ELF-1 (cell line): ENCODE results near the gene GPC6.

ENCODE experiments used
- DNase-seq: peaks from one replicate; pipeline ENCODE4 v3.0.0-alpha.2; 2016; ENCODE audit warnings: low read depth, low spot score

Gene GPC6

DNA sequence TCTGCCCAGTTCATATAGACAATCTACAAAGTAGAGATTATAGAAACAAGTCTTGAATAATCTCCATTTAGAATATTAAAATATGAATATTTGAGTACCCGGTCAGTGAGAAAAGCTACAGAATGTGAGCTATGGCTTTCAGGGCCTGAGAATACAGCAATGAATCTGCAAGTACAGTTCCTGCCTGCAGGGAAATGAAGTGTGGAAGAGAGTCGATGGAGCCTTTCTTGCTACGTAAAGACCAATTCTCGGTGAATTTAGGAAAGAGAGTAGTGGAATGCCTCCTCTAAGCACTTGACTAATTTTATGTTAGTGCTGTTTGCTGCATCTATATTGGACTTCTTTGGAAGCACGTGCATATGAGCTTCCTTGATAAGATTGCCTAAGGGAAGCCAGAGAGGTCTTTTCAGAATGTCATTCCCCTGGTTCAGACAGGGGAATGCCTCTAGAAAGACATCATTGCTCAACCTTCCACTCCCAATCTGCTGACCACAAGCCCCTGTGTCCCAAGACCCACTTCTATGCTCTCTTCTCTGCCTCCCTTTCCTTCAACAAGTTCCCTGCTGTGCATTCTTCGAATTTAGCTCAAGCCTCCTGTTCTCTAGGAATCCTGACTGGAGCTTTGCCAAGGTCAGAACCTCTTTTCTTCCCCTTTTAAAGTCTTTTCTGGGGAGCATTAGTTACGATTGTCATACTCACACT lies 41.9 kb downstream of the GPC6 start:
- DNase-seq: peak; percentile 43

DNA sequence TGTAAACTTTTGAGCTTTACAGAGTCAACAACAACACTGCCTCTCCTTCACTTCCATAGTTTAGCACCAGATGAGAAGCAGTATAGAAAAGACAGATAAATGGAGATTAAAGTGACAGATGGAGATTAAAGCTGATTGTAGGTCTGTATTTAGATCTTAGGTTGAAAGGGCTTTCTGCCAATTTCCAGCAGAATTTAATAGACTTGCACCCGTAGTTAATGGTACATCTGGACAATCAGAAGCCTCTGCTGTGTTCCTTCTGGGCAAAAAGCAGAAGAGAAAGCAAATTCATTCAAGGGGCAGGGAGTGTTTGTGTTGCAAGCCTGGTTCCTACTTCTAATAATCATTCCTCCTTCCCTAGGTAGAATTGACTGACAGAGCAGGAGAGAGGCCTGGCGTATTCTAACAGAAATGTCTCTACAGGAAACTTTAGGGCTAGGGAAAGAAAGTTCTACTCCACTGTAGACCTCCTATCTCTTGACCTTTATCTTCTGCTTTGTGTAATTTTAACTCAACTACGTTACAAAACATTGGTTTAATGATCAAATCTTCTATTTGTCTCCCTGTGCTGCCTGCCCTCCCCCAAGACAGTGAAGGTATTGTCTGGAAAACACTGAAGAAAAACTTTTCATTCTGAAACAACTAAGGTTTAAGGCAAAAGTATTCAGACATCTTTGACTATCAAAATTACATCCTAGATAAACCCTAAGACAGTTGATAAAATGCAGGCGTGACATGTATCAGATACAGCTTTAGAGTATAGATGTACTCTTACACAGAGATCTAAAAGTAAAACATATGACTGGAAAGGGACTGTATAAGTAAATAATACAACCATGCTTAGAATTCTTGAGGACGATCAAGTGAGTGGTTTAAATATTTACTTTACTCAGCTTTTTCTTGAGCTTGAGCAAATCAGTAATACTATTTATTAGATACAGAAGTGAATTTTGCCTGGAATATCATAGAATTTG lies 44.4 kb downstream of the GPC6 start:
- no peak for DNase-seq

DNA sequence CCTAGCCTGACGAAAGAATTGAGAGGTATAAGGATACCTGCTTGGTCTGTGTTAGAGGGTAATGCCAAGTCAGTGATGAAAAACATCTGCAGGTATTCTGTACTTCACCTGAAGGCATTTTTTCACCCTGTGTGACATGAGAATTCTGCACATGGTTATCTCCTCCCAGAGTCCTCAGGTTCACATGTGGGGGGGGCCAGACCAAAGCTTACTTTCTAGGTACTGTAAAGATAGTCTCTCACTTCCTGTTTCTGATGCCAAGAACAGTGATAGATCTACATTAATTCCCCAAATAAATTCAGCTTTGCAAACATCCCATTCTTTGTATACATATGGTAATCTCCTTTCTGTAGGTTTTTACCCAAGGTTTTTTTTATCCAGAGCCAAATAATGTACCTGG lies 53.4 kb downstream of the GPC6 start:
- DNase-seq: no peak

DNA sequence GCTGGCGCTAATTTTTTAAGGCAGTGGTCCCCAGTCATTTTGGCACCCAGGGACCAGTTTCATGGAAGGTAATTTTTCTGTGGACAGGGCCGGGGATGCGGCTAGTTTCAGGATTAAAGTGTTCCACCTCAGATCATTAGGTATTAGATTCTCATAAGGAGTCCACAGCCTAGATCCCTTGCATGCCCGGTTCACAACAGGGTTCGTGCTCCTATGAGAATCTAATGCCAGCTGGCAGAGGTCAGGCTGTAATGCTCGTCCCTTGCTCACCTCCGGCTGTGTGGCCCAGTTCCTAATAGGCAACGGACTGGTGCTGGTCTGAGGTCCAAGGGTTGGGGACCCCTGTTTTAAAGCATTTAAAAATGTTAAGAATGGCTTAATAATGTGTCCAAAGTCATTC lies 54.1 kb downstream of the GPC6 start:
- DNase-seq: no peak

DNA sequence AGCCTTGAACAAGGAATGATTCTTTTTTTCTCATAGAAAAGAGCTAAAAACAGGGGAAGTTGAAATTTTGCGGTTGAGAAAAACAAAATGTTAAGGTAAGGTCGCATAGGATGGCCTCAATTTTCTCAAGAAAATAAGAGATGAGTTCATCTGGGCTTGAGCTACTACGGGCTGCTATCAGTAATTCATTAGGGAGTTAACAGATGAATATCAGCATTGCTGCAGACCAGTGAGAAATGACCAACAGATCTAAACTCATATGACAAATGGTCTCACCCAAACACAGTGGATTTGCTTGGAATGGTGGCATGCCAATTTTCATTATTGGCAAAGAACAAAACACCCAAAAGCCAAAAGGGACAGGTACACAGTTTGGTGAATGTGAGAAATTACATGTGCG lies 56.6 kb downstream of the GPC6 start:
- DNase-seq: no peak

DNA sequence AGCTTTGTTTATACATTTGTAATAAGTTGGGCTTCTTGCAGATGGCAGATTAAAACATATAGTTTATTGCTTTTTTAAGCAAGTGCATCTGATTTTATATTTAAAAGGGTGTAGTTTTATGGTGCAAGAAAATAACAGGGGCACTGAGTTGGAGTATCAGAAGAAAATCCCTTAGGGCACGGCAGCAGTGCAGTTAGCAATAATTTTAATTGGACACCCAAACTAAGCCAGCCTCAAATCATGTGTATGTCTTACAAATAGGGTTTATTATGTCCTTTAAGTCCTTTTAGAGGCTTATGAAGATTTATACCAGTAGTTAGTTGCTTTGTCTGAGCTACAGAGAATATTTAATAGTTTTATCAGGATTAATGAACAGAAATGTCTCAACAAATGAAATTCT lies 57.5 kb downstream of the GPC6 start:
- DNase-seq: no peak

DNA sequence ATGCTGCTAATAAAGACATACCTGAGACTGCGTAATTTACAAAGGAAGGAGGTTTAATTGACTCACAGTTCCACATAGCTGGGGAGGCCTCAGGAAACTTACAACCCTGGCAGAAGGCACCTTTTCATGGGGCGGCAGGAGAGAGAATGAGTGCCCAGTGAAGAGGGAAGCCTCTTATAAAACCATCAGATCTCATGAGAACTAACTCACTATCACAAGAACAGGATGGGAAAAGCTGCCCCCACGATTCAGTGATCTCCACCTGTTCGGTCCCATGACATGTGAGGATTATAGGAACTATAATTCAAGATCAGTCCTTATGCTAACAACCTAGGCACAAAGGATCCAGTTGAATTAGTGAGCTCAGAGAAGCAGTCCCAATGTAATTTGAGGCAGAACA lies 59.4 kb downstream of the GPC6 start:
- no peak for DNase-seq

DNA sequence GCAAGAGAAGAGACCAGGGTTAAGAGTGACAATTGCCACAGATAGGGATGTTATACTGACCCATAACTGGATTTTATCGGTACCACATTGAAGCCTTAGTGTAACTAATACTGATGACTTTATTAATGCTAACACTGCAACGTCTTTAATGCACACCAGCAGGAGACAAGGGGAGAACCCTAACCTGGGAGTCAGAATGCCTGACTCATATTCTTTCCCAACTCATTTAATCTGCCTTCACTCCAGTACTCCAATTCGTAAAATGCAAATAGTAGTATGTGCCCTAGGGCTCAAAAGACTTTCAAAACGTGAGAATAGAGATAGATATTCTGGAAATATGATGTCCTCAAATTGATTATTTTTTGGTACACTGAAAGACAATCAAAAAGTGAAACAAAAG lies 62.4 kb downstream of the GPC6 start:
- no peak for DNase-seq

DNA sequence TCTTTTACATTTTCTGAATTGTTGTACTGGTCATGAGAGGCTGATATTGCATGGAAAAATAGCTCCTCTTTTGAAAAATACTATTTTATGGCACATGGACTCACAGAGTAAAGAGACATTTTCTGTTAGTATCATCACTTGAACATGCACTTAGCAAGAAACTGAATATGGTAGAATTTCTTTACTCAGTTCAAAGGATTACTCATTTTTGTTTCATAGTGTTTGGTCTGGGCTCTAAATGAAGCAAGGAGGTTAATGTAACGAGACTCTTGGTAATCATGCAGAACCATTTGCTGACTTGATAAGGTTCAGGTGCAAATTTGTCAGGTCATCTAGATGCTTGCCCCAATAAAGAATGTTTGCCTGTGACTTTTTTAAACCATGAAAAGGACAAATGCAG lies 63.2 kb downstream of the GPC6 start:
- no peak for DNase-seq

DNA sequence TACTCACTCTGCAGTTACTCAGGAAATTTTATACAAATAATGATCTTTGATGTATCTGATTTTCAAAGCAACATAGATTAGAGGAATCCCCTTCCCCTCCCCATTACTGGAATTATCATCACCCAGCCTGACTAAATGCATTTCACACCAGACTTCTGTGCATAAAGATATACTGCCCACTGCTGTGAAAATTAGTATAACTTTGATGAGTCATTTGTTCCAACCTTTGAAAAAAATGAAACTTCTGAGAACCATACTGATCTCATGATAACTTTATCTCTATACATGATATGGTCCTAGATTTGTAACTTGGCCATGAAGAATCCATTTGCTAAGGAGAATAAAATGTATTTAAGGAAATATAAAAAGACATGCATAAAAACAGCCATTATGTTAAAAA lies 63.9 kb downstream of the GPC6 start:
- DNase-seq: no peak

DNA sequence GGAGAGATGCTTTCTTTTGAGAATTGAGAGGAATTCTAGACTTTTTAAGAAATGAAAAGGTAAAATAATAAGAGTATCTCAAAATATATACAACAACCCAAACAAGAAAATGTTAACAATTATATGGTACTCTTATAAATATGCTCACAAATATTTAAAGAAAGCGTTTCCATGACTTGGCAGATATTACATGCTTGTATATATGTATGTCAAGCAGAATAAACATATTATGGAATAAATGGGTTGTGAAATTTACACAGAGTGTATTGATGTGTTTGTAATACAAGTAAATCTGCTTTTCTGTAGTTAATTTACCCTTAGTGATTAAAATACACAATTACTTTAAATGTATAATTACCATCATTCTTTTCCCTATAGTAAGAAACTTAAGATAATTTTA lies 65.8 kb downstream of the GPC6 start:
- no peak for DNase-seq

DNA sequence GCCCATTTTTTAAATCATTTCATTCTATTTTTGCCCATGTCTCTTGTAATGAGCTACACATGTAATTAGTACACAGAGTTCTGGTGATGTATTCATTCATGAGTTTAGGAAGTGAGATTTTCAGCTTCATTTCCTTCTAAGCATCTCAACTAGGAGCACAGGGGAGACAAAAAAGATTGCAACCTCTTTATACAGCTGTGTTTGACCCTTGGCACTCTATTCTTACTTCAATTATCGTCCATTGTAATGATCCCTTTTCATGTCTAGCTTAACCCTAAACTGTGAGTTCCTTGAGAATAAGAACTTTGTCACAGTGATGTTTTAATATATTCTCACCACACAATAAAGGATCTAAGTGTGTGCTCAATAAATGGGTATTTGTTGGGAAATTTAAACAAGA lies 67.1 kb downstream of the GPC6 start:
- no peak for DNase-seq

DNA sequence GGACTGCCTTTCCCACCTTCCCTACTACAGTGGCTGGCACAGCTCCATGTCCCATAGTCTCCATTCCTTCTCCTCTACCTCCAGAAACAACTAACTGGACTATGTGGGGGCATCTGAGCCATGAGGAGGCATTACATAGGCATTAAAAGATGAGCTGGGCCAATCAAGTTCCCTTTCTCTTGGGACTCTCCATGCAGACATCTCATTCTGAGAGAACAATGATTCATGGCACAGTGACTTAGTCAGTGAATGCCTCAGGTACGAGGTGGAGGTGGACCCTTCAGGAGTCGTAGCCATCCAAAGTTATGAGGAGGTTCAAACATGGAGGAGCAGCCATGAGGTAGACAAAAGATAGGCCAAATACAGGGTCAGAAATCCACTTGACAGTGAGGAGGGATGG lies 70.0 kb downstream of the GPC6 start:
- no peak for DNase-seq

DNA sequence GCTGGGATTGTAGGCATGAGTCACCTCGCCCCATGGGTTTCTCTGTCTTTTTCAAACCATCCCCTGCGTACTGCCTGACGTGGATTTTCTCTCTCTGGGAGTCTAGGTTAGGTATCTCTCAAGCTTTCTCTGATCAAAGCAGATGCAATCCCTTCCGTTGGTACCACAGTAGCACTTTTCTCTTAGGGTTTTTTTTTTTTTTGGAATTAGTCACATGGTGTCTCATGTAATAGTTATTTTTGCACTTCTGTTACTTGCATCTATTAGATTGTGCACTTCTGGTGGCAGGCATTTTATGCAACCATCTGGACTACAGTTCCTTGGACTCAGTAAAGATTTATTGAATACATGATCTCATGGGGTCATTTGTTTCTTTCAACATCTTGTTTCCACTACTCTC lies 72.1 kb downstream of the GPC6 start:
- no peak for DNase-seq

DNA sequence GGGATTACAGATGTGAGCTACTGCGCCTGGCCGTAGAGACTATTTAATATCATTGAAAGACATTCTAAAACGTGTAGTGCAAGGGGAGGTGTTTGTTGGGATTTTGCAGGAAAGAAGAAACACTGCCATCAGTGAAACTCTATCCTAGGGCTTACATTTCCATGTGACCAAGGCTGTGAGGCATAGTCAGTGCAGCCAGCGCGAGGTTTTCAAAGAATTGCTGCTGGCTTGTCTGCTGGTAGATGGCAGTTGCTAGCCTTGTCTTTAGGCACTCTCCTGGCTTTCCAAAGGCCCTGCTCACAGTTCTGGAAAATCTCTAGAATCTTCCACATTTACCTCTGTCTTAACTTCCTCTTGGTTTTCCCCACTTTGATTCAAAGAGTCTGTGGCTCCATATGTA lies 77.5 kb downstream of the GPC6 start:
- DNase-seq: no peak

DNA sequence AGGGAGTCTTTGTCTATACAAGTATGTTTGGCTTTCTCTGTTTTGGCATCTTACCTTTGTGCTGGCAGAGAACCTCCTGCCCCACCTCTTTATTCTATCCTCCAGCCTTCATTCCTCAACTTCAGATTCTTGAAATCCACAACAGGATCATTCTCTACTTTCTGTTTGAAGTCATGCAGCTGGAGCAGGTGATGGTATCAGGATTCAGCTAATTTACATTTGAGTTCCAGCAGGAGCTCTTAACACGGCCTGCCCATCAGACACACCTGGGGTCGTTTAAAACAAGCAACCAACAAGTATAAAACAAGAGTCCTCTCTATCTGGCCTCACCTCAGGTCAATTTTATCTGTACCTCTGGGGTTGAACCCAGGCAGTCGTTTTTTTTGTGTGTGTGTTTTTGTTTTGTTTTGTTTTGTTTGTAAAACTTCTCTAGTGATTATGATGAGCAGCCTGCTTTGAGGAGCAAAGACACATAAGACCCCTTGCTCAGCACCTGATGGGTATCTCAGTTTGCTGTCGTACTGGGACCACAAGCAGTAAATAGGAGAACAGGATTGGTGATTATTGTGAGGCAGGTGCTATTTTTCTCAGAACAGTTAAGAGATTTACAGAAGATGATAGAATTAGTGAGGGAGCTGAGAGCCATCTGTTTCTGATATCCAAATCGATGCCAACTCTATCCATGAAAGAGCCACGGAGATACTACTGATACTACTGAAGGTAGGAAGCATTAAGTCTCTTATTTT lies 78.4 kb downstream of the GPC6 start:
- DNase-seq: peak; percentile 14

DNA sequence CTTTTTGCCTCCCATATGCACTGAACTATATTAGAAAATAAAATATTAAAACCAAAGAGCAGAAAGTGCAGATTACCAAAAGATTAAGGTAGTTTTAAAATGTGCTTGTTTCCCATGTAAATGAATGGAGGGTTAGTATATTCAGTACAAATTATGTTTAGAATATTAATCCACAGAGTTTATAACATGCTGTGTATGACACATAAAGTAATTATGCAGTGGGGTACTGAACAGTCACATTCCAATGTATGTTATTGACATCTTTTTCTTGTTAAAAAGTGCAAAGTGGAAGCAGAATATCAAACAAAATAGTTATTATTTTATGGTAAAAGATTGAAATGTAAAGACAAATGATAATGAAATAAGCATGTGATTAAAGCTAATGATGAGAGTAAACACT lies 79.3 kb downstream of the GPC6 start:
- no peak for DNase-seq

DNA sequence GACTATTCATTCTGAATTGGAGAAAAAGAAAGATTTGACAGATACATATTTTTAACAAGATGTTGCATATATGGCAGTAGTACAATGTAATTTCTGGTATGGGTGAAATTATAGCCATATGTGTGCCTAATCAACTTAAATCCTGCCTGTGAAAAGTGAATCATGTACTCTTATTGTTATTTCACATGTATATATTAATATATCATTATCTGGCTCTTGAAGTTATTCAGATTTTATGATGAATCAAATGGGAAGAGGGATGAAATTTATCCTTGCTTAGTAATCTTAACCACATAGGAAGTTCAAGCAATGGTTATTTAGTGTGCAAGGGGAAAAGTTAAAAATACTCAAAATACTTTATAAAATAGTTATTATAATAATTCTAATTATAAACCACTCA lies 80.5 kb downstream of the GPC6 start:
- no peak for DNase-seq

DNA sequence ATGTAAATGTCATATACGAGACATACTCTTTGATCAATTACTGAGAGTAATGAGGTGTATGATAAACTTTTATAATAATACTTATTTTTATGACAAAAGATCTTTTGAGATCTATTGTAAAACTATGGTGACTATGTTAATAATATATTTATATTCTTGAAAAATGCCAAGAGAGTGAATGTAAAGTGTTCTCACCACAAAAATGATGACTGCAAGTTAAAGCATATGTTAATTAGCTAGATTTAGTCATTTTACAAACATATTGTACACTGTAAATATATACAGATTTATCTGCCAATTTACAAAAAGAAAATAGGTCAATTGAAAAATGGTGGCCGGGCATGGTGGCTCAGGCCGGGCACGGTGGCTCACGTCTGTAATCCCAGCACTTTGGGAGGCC lies 81.0 kb downstream of the GPC6 start:
- DNase-seq: no peak

DNA sequence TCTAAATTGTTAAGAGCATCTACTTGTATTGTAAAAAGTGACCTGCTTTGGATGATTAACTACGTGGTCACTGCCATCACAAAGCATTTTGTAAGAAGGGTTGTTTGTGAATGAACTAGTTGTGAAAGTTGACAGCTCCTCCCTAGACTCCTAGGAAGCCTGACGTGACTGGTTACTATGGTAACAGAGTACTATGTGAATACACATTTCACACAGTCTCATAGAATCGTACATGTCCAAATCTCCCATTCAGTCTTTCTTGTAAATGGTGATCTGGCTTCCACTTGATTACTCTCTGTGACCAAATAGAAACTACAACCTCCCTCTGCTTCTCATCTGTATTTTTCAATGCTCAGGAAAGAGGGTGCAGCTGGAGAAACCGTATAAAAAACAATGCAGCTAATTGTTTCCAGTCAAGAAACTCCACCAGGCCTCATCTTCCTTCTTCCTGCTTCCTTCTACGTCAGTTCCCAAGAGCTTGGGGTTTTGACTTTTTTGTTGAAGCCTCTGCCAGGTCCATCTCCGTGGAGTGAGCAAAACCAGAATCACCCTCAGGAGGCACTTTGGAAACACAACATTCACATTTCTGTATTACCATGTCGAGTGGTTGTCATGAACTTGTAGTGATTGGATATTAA lies 83.4 kb downstream of the GPC6 start:
- DNase-seq: no peak

DNA sequence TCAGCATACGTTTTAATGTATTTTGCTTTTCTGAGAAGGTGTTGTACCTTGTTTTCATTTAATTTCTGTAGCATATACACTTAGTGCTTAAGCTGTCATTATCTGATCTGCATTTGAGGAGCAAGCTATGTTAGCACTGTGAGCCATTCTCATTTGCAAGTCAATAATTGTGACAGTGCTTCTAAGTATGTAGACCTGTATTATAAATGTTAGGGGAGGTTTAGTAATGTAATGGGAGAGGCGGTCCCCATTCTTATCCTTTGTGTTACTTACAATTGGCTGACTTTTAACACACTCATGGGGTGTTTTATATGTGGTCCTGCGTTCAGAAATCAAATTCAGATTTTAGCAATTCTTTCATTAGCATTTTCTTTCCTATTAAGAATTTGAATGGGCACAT lies 90.2 kb downstream of the GPC6 start:
- DNase-seq: no peak
